Activated CD4-positive, CD25-positive, alpha-beta regulatory T cell treated with anti-CD3 and anti-CD28 coated beads, Interleukin-2, amount 50 U/mL, for 24 hours (primary cell): Measurements from ENCODE around the gene MYLK.
"Not testable (repeated sequence)": the region's sequence is repeated elsewhere in the genome, so short reads cannot be mapped to it uniquely, and the experiment has no call there.

Experiments used
- ATAC-seq, 2 donors: fragments of 150-1000 bp; cut with Tn5 transposase; one replicate each; pipeline ENCODE4 v1.10.0; 2021; ENCODE audit warnings: mild to moderate bottlenecking in 1 of 2, moderate library complexity in 1 of 2

MYLK gene

DNA sequence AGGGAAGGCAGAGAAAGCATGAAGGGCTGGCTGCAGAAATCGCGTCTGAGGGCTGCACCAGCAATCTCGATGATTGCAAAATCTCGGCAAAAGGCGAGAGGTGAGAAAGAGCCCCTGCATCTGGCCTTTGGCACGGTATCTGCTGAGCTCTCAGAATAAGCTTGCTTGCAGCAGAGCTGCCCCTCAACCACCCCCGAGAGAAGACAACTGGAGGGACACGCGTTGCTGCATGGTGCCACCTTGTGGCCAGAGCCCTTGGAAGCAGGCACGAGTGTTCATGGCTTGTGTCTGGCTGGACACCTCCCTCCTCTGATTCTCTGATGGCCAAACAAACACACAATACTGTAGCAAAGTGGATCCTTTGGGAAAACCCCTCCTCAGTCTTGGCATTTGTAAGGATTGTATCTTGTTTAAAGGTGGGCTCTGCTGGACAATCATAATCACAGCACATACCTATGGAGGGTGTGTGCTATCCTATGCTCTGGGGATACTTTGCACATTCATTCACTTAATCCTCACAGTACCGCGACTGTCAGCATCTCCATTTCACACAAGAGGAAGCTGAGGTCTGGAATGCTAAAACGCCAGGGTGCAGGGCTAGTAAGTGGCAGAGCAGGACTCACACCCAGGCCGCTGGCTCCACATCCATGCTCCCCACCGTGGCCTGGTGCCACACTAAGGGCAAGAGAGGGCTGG is 164.9 kb downstream of the MYLK start:
- ATAC-seq: not testable (repeated sequence)

DNA sequence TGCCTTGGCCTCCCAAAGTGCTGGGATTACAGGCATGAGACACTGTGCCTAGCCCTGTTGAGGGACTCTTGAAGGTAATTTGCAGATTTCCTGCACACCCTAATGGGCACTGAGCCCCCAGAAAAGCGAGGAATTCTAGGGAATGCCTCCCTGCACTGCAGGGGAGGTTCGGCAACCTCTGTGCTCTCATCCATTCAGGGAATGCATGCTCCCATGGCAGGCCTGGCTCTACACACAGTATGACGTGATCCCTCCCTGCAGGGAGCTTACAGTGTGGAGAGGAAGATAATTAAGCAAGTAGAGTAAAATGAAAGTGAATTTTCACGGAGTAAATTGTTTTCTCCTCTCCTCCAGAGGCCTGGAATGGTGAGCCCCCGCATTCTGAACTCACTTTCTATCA is 166.0 kb downstream of the MYLK start:
- ATAC-seq: no peak

DNA sequence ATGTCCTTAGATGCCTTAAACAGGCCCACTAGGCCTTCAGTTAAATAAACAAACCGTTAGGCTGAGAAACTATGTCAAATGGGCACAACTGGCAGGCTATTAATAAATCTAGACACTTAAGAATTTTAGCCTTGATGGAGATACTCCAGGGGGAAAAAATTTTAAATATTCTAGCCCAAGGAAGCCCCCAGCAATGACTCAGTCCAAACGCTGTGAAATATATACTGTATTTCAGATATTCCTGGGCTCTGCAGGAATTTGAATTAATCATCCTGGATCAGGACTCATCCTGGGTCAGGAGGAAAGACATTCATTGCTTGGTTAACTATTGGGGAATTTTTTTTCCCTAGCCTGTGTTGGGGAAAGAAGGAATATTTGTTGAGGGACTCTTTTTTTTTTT is 166.7 kb downstream of the MYLK start:
- ATAC-seq: not testable (repeated sequence)

DNA sequence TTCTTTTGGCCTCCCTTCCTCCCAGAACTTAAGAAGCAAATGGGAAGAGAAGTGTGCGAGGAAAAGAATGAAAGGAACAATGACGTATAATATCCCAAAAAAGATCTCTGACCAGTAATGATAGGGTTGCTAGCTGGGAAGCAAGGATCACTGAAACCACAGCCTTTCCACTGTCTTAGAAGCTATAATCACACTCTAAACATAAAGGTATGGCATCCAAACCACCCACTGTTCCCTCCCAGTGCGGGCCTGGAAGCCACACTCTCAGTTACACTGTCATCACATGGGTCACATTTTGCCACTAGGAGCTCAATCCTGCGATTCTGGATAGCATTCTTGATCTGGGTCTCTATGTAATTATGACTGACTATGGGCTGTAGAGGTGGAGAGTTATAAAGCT is 167.7 kb downstream of the MYLK start:
- ATAC-seq: no peak

DNA sequence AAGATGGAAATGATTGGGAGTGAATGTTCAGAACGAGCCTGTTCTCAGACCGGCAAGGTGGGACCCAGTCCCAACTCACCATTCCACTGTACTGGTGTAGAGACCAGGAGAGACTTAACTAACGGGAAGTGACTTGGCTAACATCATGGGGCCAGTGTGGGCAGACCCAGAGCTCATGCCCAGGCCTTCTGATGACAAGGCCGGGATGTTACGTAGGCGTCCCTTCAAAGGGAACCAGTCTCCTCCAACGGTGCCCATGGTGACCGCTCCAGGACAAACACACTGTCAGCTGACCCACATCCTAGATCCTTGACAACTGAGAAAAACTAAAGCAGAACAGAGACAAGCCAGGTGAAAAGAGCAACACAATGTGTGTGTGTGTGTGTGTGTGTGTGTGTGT is 170.9 kb downstream of the MYLK start:
- no peak for ATAC-seq

DNA sequence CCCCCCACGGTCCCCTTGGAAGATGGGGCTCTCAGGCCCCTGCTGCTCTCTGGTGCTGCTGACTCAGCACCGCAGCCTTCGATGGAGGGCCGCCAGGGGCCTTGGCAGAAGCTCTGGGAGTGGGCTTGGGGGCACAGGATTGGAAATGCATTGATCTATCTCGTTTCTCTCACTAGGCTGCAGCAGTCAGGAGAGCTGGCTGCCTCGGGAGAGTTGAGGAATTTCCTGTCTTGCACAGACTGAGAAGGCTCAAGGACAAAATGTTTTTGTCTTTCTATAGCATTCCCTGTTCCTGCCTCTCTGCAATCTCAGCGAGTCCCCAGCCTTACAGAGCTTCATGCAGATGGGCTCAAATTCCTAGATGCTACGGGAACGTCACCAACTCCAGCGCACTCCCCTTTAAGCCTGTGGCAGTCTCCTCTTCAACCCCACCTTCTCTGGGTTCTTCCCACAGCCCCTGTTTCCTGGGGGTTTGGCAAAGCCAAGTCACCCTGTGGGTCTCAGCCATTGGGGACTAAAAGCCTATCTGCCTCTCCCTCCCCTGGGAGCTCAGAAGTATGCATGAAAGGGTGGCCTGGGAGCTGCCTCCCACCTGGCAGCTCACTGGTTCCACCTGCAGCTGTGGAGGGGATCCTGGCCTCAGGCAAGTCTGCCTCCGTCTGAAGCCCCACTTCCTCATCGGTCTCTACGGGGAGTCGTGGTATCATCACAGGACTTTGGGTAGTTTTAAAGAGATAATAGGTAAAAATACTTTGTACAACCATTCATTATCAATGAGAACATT is 171.9 kb downstream of the MYLK start:
- ATAC-seq: no peak

DNA sequence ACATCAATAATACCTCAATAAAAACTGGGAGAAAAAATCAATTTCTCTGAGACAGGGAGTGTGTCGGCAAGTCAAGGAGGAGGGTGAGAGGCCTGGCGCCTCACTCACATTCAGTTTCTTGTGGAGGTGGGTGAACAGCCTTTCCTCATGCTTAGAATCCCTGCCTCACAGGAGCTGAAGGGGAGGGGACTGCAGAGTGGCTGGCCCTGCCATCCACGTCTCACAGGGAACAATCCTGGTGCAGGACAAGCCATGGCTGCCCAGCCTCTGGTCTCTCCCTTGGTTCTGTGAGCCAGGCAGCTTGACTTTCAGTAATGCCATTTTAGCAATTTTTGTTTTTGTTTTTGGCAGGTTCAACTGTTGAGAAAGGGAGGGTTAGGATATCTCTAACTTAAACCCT is 172.8 kb downstream of the MYLK start:
- no peak for ATAC-seq

DNA sequence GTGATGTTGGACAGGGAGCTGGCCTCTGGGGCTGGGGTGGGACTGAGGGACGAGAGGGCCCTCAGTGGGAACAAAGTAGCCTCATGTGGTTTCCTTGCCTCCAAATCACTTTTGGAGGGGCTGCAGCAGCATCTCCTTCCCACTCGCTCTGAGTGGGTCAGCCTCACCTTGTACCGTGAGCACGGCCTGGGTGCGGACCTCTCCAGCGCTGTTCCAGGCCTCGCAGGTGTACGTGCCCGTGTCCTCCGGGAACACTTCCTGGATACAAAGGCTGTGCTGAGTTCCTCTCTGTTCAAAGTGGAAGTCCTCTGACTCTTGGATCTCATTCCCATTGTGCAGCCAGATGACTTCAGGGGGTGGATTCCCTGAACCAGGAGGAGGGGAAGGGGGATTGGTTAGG is 175.6 kb downstream of the MYLK start:
- ATAC-seq: no peak

DNA sequence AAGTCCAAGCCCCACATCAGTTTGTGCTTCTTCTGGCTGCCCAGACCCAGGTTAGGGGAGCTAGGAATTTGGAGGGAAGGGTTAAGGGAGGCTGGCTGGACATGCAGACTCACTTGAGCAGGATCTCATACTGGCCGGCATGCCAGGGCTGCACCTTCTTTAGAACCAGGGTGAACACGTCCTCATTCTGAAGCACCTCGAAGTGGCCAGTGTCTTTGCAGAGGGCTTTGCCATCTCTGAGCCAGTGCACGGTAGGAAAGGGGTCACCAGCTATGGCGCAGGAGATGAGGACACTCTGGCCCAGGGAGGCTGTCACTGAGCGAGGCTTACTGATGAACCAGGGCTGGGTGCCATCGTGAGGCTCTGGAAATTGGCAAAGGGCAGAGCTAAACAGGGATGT is 176.5 kb downstream of the MYLK start:
- not testable (repeated sequence) for ATAC-seq

DNA sequence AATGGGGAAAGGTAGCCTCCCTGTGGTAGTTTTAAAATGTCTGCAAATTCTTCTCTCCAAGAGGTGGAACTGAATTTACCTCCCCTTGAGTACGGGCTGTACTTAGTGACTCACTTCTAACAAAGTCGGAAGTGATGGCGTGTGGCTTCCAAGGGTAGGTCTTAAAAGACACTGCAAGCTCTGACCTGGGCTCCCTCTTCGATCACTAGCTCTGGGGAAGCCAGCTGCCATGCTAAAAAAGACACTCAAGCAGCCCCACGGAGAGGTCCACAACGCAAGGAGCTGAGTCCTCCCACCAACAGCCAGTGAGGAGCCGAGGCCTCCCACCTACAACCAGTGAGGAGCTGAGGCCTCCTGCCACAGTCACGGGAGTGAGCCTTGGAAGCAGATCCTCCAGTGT is 177.3 kb downstream of the MYLK start:
- ATAC-seq: no peak

DNA sequence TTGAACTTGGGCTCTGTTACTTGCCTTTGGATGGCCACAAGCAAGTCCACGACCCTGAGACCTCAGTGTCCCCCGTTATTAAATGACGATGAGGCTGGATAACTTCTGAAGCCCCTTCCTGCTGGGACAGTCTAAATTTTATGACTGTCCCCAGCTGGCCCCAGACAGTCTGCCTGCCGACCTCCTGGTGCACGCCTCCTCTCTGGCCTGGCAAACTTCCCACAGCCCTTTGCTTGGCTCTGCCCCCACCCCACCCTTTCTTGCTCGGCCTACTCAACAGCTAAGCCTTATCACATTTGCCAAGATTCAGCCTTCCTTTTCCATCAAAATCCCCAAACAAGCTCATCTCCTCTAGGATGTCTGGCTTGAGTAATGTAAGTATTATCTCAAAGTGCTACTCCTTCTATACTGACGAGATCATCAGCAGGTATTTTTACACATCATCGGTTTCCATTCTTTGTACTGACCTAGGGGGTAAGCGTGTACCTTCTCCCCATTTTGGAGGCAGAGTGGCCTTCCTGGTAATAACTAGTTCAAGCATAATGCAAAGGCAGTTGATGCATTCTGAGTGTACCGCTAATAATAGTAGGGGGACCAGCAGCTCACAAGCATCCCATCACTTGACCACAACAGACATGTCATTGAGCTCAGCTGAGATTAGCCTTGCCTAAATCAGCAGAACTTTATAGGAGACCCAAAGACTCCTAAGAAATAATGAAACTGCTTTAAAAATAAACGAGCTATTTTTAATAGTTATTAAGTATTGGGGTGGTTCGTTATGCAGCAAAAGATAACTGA is 178.4 kb downstream of the MYLK start:
- ATAC-seq: no peak

DNA sequence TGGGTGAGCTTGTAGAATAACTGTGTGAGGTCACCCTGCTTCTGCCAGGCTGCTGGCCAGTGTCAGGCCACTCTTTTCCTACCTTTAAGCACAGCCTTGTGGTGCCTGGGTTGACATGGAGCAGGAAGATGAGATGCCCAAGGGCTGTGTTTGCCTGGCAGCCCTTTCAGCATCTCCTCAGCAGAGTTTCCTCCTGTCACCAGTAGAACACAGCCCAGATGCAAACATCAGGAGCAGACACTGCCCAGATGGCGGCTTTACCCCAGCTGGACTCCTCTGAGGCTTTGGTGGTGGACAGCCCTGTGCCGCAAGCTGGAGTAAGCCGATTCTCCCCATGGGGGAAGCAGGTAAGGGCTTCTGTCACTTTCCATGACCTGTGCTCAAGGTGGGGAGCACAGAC is 180.5 kb downstream of the MYLK start:
- not testable (repeated sequence) for ATAC-seq

DNA sequence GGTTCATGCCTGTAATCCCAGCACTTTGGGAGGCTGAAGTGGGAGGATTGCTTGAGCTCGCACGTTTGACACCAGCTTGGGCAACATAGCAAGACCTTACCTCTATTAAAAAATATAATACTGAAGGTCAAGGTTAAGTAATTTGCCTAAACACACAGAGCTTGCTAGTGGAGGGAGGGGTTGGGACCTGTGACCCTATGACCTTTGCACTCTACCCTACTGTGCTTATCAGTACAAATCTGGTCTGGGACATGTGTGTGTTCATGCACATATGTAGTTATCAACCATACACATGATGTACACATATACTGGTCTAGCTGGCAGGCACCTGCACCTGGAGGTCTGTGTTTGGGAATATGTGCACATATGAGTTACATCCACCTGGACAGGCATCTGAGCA is 181.4 kb downstream of the MYLK start:
- no peak for ATAC-seq

DNA sequence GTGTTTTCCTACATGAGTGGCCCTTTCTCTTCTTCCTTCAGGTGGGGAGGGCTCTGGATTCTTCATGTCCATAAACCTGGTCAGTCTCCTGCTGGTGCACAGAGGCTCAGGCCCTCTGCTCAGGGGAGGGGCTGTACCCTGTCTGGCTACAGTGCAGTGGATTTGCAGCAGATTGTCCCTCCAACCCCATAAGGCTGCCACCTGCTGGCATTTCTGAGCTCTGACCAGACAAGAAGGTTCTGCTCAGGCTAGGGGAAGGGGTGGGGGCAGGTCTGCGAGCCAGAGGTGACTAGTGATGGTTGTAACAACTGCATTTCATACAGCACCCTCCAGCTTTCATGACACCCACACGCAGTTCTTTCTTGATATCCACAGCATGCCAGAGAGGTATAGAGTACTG is 182.1 kb downstream of the MYLK start:
- not testable (repeated sequence) for ATAC-seq

DNA sequence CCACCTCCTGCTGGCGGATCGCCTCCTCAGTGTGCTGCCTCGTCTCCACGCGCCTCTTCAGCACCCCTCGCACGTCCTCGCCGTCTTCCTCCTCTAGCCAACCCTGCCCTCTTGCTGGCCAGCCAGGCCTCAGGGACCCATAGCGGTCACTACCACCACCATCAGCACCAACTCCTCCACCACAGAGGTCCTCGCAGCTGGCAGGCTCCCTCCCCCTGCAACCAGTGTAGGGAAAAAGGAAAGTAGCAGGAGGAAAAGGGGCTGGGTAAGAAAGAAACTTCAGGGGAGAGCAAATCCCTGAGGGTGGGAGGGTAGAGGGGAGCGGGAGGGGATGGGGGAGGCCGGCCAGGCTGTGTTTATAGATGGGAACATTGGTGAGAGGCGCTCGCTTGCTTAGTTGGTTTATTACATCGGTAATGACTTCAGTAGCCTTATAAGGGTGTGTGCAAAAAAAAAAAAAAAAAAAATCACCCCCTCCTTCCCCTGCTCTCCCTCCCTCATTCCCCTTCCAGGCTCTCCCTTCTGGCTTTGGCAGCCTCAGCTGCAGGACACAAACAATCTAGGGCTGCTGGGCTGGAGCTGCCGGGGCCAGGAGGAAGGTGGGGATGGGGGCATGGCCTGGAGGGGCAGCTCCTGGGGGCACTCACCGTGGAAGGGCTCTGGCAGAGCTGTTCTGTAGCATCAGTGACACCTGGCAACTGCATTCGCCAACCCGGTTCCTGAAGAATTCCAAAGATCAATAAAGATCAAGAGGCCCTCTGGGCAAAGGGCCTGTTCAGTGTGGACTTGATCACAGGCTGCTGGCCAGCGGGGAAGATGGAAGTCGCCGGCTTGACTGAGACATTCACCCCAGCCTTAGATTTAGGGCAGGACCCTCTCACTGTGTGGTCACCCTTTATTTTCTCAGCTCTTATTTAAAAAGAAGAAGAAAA is 183.1 kb downstream of the MYLK start:
- no peak for ATAC-seq

DNA sequence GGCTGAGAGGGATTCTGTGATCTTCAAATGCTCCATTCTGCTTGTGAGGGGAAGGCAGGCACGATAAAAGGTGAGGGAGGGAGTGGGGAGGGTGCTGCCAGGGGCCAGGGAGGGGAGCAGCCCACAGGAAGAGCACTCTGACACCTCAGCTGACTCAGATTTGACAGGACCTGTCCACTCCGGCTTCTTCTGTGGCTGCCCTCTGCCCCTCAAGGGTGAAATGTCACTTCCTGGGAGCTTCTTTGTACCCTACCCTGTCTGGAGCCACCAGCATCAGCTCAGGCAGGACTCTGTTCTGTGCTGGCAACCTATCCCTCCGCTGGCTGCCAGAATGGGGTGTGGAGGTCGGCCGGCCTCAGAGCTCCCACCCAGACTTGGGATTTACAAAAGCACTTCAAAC is 185.3 kb downstream of the MYLK start:
- ATAC-seq: no peak

DNA sequence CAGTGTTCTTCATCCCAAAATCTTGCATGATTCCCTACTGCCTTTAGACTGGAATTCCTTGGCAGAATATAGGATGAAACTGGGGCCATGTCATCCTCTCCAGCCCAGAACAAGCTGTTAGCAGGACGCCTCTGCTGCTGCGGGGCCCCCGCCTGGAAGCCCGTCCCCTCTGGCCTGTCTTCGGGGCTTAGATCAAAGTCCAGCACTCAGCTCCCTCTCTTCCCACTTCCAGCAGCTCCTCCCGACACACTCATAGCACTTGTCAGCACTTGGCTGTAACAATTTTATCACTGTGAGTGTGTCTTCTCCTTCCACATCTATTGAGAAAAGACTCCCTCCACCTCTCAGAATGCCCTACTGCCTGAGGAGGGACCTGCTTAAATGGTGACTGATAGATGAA is 187.3 kb downstream of the MYLK start:
- ATAC-seq: no peak

DNA sequence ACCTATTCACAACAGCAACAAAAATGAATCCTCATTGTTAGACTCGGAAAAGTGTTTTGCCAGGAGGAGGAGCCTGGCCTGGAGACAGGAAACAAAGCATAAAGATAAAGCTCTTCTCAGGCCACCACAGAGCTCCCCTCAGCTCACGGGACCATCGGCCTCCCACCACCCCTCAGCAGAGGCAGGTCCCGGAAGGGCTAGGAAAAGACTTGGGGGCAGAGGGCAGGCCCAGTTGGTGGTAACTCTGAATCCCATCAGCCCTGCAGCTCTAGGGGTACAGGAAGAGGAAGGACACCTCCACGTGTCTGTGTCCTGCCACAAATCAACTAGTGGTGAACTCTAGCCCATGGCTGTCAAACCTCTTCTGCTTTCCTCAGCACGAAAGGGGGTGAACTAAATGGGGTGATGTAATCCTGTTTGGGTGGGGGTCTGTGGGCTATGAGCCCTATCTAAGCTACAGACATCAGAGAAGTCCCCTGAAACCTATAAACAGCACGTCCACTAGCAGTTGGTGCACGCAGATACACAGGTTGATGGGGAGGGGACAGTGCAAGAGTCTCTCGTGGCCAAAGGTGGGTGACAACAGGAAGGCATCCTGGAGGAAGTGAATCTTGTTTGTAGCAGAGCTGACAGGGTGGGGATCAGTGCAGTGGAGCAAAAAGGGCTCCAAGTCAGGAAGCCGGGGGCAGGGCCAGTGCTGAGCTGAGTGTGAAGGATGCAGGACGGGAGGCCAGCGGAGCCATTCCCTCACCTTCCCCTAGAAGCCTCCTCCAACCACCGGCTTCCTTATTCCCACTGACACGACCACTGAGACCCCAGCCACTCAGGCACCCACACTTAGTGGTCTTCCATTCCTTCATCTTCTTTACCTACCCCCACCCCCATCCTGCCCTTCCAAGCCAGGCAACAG is 188.1 kb downstream of the MYLK start:
- ATAC-seq: no peak

DNA sequence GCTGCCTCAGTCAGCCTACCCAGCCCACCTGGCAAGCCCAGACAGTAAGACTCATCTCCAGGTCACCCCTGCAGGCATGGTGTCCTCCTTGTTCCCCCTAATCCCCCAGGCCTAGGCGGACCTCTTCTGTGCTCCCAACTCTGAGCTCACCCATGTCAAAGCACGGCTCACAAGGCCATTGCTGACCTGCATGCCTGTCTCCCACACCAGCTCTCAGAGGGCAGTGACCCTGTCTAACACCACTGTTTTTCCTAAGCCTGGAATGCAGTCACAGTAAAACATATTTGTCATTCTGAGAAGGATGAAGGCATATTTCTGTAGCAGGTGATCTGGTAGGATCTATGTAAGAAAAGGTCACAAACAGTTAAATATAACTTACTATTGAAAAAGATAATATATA is 189.0 kb downstream of the MYLK start:
- ATAC-seq: no peak

DNA sequence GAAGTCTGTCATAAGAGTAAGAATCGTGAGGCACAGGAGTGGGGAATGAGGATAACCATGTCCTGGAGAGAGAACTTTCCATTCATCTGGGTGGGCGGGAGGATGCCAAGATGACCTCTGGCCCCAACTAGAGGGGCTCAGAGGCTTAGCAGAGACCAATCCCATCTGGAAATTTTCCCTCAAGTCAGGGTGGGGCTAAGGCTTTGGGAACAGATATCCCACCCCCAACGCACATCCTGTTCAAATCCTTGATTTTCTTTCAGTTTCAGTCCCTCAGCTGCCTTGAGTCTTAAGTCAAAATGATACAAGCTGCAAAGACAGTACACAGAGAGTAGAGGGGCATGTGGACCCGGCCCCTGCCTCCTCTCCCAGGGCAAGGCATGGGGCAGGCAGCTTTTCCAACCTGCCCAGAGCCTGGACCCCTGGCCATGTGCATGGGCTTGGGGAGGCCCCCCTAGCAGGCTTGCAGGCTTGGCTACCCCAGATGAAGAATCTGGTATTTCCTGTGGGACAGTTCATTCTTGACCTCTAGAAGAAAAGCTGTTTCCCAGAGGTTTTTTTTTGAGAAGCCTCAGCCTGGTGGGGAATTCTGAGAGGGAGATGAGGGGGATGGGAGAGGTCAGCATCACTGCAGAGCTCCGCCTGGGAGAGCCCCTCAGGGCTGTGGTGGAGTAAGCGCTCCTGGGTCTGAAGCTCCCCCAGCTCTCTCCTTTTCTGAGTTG is 189.6 kb downstream of the MYLK start:
- ATAC-seq: no peak
